Measurements from ENCODE around the gene SEC14L3.

DNA sequence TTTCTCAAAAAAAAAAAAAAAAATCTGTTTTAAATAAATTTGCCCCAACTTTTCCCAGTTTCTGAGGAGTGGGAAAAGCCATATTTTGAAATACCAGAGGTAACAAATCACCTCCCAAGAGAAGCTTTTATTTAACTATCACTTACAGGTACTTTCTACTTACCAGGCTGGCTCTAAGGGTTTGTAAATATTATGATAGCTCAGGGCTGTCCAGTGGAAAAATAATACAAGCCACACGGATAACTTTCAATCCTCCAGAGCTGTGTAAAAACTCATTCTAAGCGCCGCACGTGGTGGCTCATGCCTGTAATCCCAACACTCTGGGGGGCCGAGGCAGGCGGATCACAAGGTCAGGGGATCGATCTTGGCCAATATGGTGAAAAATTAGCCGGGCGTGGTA is 39.3 kb upstream of the SEC14L3 start:
- TF ChIP-seq, protein P1, sequence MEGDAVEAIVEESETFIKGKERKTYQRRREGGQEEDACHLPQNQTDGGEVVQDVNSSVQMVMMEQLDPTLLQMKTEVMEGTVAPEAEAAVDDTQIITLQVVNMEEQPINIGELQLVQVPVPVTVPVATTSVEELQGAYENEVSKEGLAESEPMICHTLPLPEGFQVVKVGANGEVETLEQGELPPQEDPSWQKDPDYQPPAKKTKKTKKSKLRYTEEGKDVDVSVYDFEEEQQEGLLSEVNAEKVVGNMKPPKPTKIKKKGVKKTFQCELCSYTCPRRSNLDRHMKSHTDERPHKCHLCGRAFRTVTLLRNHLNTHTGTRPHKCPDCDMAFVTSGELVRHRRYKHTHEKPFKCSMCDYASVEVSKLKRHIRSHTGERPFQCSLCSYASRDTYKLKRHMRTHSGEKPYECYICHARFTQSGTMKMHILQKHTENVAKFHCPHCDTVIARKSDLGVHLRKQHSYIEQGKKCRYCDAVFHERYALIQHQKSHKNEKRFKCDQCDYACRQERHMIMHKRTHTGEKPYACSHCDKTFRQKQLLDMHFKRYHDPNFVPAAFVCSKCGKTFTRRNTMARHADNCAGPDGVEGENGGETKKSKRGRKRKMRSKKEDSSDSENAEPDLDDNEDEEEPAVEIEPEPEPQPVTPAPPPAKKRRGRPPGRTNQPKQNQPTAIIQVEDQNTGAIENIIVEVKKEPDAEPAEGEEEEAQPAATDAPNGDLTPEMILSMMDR (IDR thresholded peaks at IDR 0.05; ENCODE audit: poor library complexity), result no peak
- TF ChIP-seq EZH2 (IDR thresholded peaks at IDR 0.05; ENCODE audit: borderline replicate concordance) (no peak), EZH2phosphoT487 (IDR thresholded peaks at IDR 0.05; ENCODE audit: low read depth, severe bottlenecking, unreplicated experiment) (no peak)
